Activated B cell treated with CpG ODN at 0.5 μM for 24 hours (primary cell): ENCODE results near the gene DHRS4. TPM values are rescaled to one million over a fixed set of nuclear protein-coding genes. Genes with fewer than 3 reads are reported as not detected.

Source experiments
- ATAC-seq: fragments of 200-7000 bp; cut with Tn5 transposase; one replicate; pipeline ENCODE4 v1.10.0; 2021; ENCODE audit warnings: low read depth, mild to moderate bottlenecking, moderate library complexity
- CTCF ChIA-PET: fragments of 350-600 bp; sonication (Branson Sonifier 250); formaldehyde crosslinking; loops from one replicate; lab custom pipeline; 2021; ENCODE audit warnings: antibody characterized with exemption; lab: Charles Lee
- POLR2A ChIA-PET: fragments of 350-600 bp; sonication (Branson Sonifier 250); formaldehyde crosslinking; loops from one replicate; lab custom pipeline; 2021; ENCODE audit warnings: antibody characterized with exemption; lab: Charles Lee
- DNase-seq: peaks from one replicate; pipeline ENCODE4 v3.0.0; 2022
- H3K27ac Mint-ChIP-seq: one replicate; pipeline ENCODE4 v1.8.0; 2020; ENCODE audit warnings: mixed read lengths
- H3K27me3 Mint-ChIP-seq: one replicate; pipeline ENCODE4 v1.8.0; 2021; ENCODE audit warnings: mixed read lengths
- H3K36me3 Mint-ChIP-seq: one replicate; pipeline ENCODE4 v1.8.0; 2021; ENCODE audit warnings: low read depth, mixed read lengths
- H3K4me1 Mint-ChIP-seq: one replicate; pipeline ENCODE4 v1.8.0; 2021; ENCODE audit warnings: mixed read lengths
- H3K4me3 Mint-ChIP-seq: one replicate; pipeline ENCODE4 v1.8.0; 2020; ENCODE audit warnings: mild to moderate bottlenecking, mixed read lengths
- H3K9me3 Mint-ChIP-seq: one replicate; pipeline ENCODE4 v1.8.0; 2020; ENCODE audit warnings: mixed read lengths
- intact Hi-C: fragments of 100-400 bp; cut with micrococcal nuclease; formaldehyde crosslinking; loops from one replicate; pipeline ENCODE4 v1.15.1; 2024
- total RNA-seq: library from RNA; stranded (reverse); gene quantifications from 2 replicates; pipeline ENCODE4 v1.2.3, GENCODE V29; 2022
- TF ChIP-seq, protein P1 (sequence below): fragments of 200-600 bp; IDR thresholded peaks from one replicate; pipeline ENCODE4 v1.8.0; 2022; ENCODE audit warnings: antibody characterized with exemption, mild to moderate bottlenecking

Gene DHRS4
- total RNA-seq, 1 donor from 2014 or later = 15.8 TPM

DNA sequence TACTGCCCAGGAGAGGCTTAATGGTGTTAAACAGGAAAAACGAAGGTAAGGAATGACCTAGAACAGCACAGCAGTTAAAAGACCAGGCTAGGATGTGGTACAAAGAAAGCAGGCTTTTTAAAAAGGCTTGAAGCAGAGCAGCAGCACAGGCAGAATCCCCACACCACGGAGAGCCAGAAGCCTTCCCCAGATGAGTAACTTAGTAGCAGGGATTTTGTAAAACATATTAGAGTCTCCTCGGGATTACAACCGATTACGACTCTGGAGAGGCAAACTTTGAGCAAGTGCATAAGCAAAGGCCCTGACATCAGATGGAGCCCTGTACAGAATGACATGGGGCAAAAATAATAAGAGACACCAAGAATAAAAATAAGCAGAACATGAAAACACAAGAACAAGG, 37.1 kb upstream of the DHRS4 start:
- Mint-ChIP-seq H3K4me3 (no peak overlapping the region), H3K4me1 (no peaks in the 10 kb centered on the region), H3K27ac (no peak overlapping the region), H3K27me3 (peaks cover 12% of the 10 kb centered on the region), H3K36me3 (peaks cover 4% of the 10 kb centered on the region), H3K9me3 (peaks cover 5% of the 10 kb centered on the region)
- intact Hi-C loops = no loop called here
- no peak for DNase-seq
- ChIA-PET CTCF (no interaction called here), POLR2A (no interaction called here)
- ATAC-seq = no peak
- TF ChIP-seq, protein P1, sequence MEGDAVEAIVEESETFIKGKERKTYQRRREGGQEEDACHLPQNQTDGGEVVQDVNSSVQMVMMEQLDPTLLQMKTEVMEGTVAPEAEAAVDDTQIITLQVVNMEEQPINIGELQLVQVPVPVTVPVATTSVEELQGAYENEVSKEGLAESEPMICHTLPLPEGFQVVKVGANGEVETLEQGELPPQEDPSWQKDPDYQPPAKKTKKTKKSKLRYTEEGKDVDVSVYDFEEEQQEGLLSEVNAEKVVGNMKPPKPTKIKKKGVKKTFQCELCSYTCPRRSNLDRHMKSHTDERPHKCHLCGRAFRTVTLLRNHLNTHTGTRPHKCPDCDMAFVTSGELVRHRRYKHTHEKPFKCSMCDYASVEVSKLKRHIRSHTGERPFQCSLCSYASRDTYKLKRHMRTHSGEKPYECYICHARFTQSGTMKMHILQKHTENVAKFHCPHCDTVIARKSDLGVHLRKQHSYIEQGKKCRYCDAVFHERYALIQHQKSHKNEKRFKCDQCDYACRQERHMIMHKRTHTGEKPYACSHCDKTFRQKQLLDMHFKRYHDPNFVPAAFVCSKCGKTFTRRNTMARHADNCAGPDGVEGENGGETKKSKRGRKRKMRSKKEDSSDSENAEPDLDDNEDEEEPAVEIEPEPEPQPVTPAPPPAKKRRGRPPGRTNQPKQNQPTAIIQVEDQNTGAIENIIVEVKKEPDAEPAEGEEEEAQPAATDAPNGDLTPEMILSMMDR = no peak

DNA sequence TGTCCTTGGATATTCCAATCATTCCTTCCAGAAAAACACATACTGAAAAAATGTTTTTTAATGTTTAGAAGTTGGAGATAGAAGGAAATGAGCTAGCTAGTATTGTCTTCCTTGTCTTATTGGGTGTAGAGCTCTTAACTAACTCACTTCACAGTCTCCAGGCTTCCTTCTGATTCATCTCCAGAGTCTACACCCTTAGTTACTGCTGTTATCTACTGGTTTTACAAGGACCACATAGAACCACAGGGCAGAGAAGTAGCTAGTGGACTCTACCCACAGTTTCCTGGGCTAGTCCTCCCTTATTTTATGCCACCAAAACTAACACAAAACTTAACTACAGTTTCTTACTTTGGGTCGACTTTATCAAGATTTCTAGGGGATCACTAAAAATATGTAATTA, 31.0 kb upstream of the DHRS4 start:
- CTCF ChIA-PET = no interaction called here
- no peak overlapping the region for H3K27ac Mint-ChIP-seq
- peaks cover 1% of the 10 kb centered on the region for H3K9me3 Mint-ChIP-seq
- H3K36me3 Mint-ChIP-seq = peaks cover 3% of the 10 kb centered on the region
- intact Hi-C loops = no loop called here
- DNase-seq (no peak), ATAC-seq (no peak)
- H3K4me1 Mint-ChIP-seq = no peaks in the 10 kb centered on the region
- TF ChIP-seq, protein P1 = no peak
- POLR2A ChIA-PET = no interaction called here
- no peaks in the 10 kb centered on the region for H3K27me3 Mint-ChIP-seq
- no peak overlapping the region for H3K4me3 Mint-ChIP-seq

DNA sequence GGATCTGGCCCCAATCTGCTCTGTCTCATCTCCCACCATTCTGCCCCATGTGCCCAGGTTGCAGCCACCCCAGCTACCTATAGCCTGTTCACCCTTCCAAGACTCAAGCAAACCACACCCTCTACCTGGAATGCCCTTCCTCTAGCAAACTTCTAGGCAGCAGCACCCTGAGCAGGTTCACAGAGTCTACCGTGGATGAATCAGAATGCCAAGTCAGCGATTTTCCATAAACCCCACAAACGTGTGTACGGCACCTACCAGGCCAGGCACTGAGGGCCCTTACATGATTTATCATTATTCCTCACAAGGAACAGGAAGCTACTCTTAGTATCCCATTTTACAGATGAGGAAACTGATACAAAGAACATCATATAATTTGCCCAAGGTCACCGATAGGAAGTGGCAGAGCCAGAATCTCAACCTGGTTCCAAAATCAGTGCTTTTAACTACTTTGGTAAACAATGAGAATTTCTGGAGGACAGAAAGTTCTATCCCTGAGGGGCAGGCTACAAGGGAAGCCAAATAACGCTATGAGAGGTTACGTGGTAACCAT, 28.0 kb upstream of the DHRS4 start:
- H3K4me3 Mint-ChIP-seq = no peak overlapping the region
- ChIA-PET CTCF (no interaction called here), POLR2A (no interaction called here)
- no peaks in the 10 kb centered on the region for H3K36me3 Mint-ChIP-seq
- no peak for ATAC-seq
- TF ChIP-seq, protein P1 = no peak
- intact Hi-C loops = no loop called here
- no peaks in the 10 kb centered on the region for H3K4me1 Mint-ChIP-seq
- no peak for DNase-seq
- no peak overlapping the region for H3K27ac Mint-ChIP-seq
- H3K9me3 Mint-ChIP-seq = no peaks in the 10 kb centered on the region
- H3K27me3 Mint-ChIP-seq = peaks cover 4% of the 10 kb centered on the region

DNA sequence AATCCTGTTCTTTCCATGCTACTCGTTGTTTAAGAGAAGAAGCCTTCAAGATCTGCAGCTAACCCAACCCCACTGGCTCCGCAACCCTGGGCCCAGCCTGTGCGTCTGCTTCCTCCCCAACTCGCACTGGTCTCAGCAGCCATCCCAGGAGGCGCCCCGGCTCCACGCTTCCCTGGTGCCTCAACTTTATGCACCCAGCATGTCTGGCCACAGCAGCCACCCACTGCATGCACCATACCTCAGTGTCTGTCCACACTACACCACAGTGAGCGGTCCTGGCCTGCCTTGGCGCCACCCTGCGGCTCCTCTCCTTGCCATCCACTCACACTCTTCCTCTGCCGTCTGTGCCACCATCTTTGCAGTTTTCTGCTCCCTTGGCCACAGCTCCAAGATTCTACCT, 27.0 kb upstream of the DHRS4 start:
- CTCF ChIA-PET = no interaction called here
- ATAC-seq (no peak), DNase-seq (no peak)
- no peak overlapping the region for H3K4me3 Mint-ChIP-seq
- no peaks in the 10 kb centered on the region for H3K9me3 Mint-ChIP-seq
- POLR2A ChIA-PET = no interaction called here
- TF ChIP-seq, protein P1 = no peak
- no peaks in the 10 kb centered on the region for H3K4me1 Mint-ChIP-seq
- H3K27me3 Mint-ChIP-seq = peaks cover 4% of the 10 kb centered on the region
- intact Hi-C loops = no loop called here
- H3K27ac Mint-ChIP-seq = no peak overlapping the region
- H3K36me3 Mint-ChIP-seq = no peaks in the 10 kb centered on the region

DNA sequence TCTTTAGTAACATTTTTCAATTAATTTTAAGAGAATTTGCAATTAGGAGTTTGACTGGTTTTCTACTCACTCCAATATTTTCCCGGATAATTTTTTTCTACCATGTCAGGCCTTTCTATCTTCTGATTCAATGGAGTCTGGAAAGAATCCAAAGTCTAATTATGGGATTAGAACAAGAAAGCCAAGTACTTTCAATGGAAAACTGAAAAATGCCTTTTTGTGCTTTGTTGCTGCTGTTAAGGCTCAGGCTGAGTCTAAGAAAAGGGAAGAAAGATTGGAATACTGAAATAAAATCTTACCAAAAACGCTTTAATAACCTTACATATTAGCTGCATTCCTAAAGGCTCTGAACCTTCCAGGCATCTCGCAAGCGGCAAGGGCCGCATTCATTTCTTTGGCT, 24.4 kb upstream of the DHRS4 start:
- TF ChIP-seq, protein P1 = no peak
- H3K9me3 Mint-ChIP-seq = no peaks in the 10 kb centered on the region
- no peaks in the 10 kb centered on the region for H3K4me1 Mint-ChIP-seq
- POLR2A ChIA-PET = no interaction called here
- H3K4me3 Mint-ChIP-seq = no peak overlapping the region
- ATAC-seq = no peak
- no peak overlapping the region for H3K27ac Mint-ChIP-seq
- no peak for DNase-seq
- peaks cover 7% of the 10 kb centered on the region for H3K27me3 Mint-ChIP-seq
- intact Hi-C loops = loop anchor here (1.0 to 2.0 kb wide), 3 partner anchors 25 to 340 kb away; no protein-coding TSS in a partner anchor
- CTCF ChIA-PET = interaction anchor here (2.7 kb wide), 1 partner anchor 340 kb away, joined by 19 read pairs; no protein-coding TSS in a partner anchor
- no peaks in the 10 kb centered on the region for H3K36me3 Mint-ChIP-seq
